Natural killer cell (primary cell): ENCODE measurements around the gene ST3GAL5. TPM values are rescaled to one million over a fixed set of nuclear protein-coding genes. Genes with fewer than 3 reads are reported as not detected.

Source experiments
- ATAC-seq, 3 donors: fragments of 150-1000 bp in 2 of 3; fragments of 200-7000 bp in 1 of 3; cut with Tn5 transposase; 1 replicate in 1 of 3; 2 replicates in 2 of 3; pipeline ENCODE4 v1.10.0; 2021; ENCODE audit warnings: mild to moderate bottlenecking in 2 of 3, moderate library complexity in 2 of 3
- DNase-seq, 2 donors: peaks; one replicate each; pipeline versions ENCODE4 v3.0.0 to v3.0.0-alpha.2; 2013 to 2021; ENCODE audit warnings: mixed read lengths in 1 of 2
- H3K27ac ChIP-seq: one replicate; pipeline ENCODE4 v1.5.1; 2013; ENCODE audit warnings: mild to moderate bottlenecking, low read length
- H3K27me3 ChIP-seq: one replicate; pipeline ENCODE4 v1.6.1; 2013; ENCODE audit warnings: low read length; ENCODE audit not compliant: control insufficient read depth, insufficient read depth
- H3K36me3 ChIP-seq: one replicate; pipeline ENCODE4 v1.6.1; 2013; ENCODE audit warnings: low read length; ENCODE audit not compliant: control insufficient read depth, insufficient read depth
- H3K4me1 ChIP-seq: one replicate; pipeline ENCODE4 v1.6.1; 2013; ENCODE audit warnings: low read length; ENCODE audit not compliant: control insufficient read depth, insufficient read depth
- H3K4me3 ChIP-seq: one replicate; pipeline ENCODE4 v1.5.1; 2013; ENCODE audit warnings: low read length
- H3K9me3 ChIP-seq: one replicate; pipeline ENCODE4 v1.6.1; 2013; ENCODE audit warnings: low read length; ENCODE audit not compliant: control insufficient read depth, insufficient read depth
- H3K27ac Mint-ChIP-seq, 2 donors: one replicate each; pipeline ENCODE4 v1.8.0; 2022; ENCODE audit warnings: mild to moderate bottlenecking in 2 of 2, mixed read lengths in 2 of 2, moderate library complexity in 1 of 2
- H3K27me3 Mint-ChIP-seq, 2 donors: one replicate each; pipeline ENCODE4 v1.8.0; 2022; ENCODE audit warnings: low read depth in 2 of 2, mixed read lengths in 2 of 2
- H3K36me3 Mint-ChIP-seq: one replicate; pipeline ENCODE4 v1.8.0; 2022; ENCODE audit warnings: mixed read lengths
- H3K4me1 Mint-ChIP-seq, 2 donors: one replicate each; pipeline ENCODE4 v1.8.0; 2022; ENCODE audit warnings: mixed read lengths in 2 of 2
- H3K4me3 Mint-ChIP-seq: one replicate; pipeline ENCODE4 v1.8.0; 2022; ENCODE audit warnings: mild to moderate bottlenecking, moderate library complexity, mixed read lengths
- H3K9me3 Mint-ChIP-seq, 2 donors: one replicate each; pipeline ENCODE4 v1.8.0; 2022; ENCODE audit warnings: mixed read lengths in 2 of 2
- CTCF ChIP-seq: fragments of 200-600 bp; IDR thresholded peaks from one replicate; pipeline ENCODE4 v1.8.0; 2022; ENCODE audit warnings: antibody characterized with exemption
- WGBS: methylation state at CpG from one replicate; pipeline ENCODE4 v1.1.7; 2013; ENCODE audit warnings: missing lambda C conversion rate; ENCODE audit not compliant: insufficient coverage; 5-methylcytosine and 5-hydroxymethylcytosine counted together
- intact Hi-C: fragments of 100-400 bp; cut with micrococcal nuclease; formaldehyde crosslinking; loops from one replicate; pipeline ENCODE4 v1.14.2; 2022
- total RNA-seq, 4 donors: library from RNA; stranded (reverse); fragments of 120-200 nt in 1 of 4; gene quantifications; one replicate each; pipeline versions ENCODE4 v1.2.3 to v1.2.4, GENCODE V29; 2013 to 2022

The ST3GAL5 gene
- total RNA-seq, 3 donors from 2014 or later (not counting 1 experiment from before 2014, with no cell fraction given): 54.6 to 72.4 (median 66.1) TPM

- Histone ChIP-seq H3K27ac (no peak overlapping the region), H3K4me1 (peaks cover 10% of the 10 kb centered on the region), H3K36me3 (no peaks in the 10 kb centered on the region), H3K27me3 (no peaks in the 10 kb centered on the region), H3K9me3 (no peaks in the 10 kb centered on the region), H3K4me3 (no peak overlapping the region)
- Mint-ChIP-seq H3K4me3 (no peak overlapping the region), H3K4me1 (peaks cover 12 to 22% of the 10 kb centered on the region in 2 donors), H3K36me3 (no peaks in the 10 kb centered on the region), H3K27ac (no peak overlapping the region), H3K27me3 (peaks cover 0 to 4% of the 10 kb centered on the region in 2 donors), H3K9me3 (no peaks in the 10 kb centered on the region)
- DNase-seq: no peak
- WGBS: 96% methylated on average over 2 of the region's 2 CpGs
- TF ChIP-seq CTCF: no peak
- ATAC-seq: no peak
- intact Hi-C loops: no loop called here
Observed at GRCh38 chr2:85925216-85925671, 36.5 kb upstream of the ST3GAL5 start.

- no peaks in the 10 kb centered on the region for H3K36me3 Mint-ChIP-seq
- Histone ChIP-seq H3K9me3 (no peaks in the 10 kb centered on the region), H3K27ac (no peak overlapping the region), H3K36me3 (no peaks in the 10 kb centered on the region), H3K27me3 (no peaks in the 10 kb centered on the region), H3K4me1 (peaks cover 10% of the 10 kb centered on the region), H3K4me3 (no peak overlapping the region)
- H3K4me3 Mint-ChIP-seq: no peak overlapping the region
- H3K27me3 Mint-ChIP-seq: peaks cover 0 to 4% of the 10 kb centered on the region in 2 donors
- TF ChIP-seq CTCF: no peak
- 29% methylated on average over 4 of the region's 4 CpGs for WGBS
- no peaks in the 10 kb centered on the region for H3K9me3 Mint-ChIP-seq
- ATAC-seq (no peak), DNase-seq (no peak)
- intact Hi-C loops: no loop called here
- H3K27ac Mint-ChIP-seq: no peak overlapping the region
- H3K4me1 Mint-ChIP-seq: peaks cover 12 to 22% of the 10 kb centered on the region in 2 donors
Observed at GRCh38 chr2:85924522-85924921, 35.7 kb upstream of the ST3GAL5 start.

- no peak for ATAC-seq
- Mint-ChIP-seq H3K4me3 (no peak overlapping the region), H3K4me1 (peaks cover 0 to 9% of the 10 kb centered on the region in 2 donors), H3K36me3 (no peaks in the 10 kb centered on the region), H3K27ac (no peak overlapping the region), H3K9me3 (no peaks in the 10 kb centered on the region), H3K27me3 (peaks cover 0 to 4% of the 10 kb centered on the region in 2 donors)
- H3K36me3 ChIP-seq: no peaks in the 10 kb centered on the region
- no peaks in the 10 kb centered on the region for H3K4me1 ChIP-seq
- no peak overlapping the region for H3K4me3 ChIP-seq
- no peak for DNase-seq
- no peaks in the 10 kb centered on the region for H3K9me3 ChIP-seq
- 91% methylated on average over 2 of the region's 3 CpGs for WGBS
- TF ChIP-seq CTCF: no peak
- intact Hi-C loops: no loop called here
- no peaks in the 10 kb centered on the region for H3K27me3 ChIP-seq
- H3K27ac ChIP-seq: no peak overlapping the region
Observed at GRCh38 chr2:85922199-85922598, 33.4 kb upstream of the ST3GAL5 start.

GRCh38 chr2:85921659-85922058 lies 32.9 kb upstream of the ST3GAL5 start:
- no peak for DNase-seq
- Histone ChIP-seq H3K4me1 (no peaks in the 10 kb centered on the region), H3K9me3 (no peaks in the 10 kb centered on the region), H3K4me3 (no peak overlapping the region), H3K36me3 (no peaks in the 10 kb centered on the region), H3K27ac (no peak overlapping the region), H3K27me3 (no peaks in the 10 kb centered on the region)
- Mint-ChIP-seq H3K27me3 (peaks cover 0 to 4% of the 10 kb centered on the region in 2 donors), H3K4me3 (no peak overlapping the region), H3K9me3 (no peaks in the 10 kb centered on the region), H3K4me1 (peaks cover 0 to 9% of the 10 kb centered on the region in 2 donors), H3K27ac (no peak overlapping the region), H3K36me3 (no peaks in the 10 kb centered on the region)
- WGBS: 73% methylated on average over 3 of the region's 5 CpGs
- ATAC-seq: no peak
- intact Hi-C loops: no loop called here
- TF ChIP-seq CTCF: no peak
